Smooth muscle cell of bladder (primary cell): ENCODE data around the gene B4GAT1. TPM values are rescaled to one million over a fixed set of nuclear protein-coding genes. Genes with fewer than 3 reads are reported as not detected.

ENCODE experiments used
- total RNA-seq: library from RNA; depleted of rRNA; stranded (reverse); fragments of >200 nt; gene quantifications from 2 replicates; pipeline ENCODE4 v1.2.3, GENCODE V29; 2014

Gene B4GAT1
- total RNA-seq, result 28.2 and 43.2 TPM in 2 replicates

GRCh38 chr11:66347425-66348276, at the start of gene B4GAT1:
Gene B4GAT1 (minus strand): TSS chr11:66347629. CDS start chr11:66347545, 84 bp downstream.

DNA sequence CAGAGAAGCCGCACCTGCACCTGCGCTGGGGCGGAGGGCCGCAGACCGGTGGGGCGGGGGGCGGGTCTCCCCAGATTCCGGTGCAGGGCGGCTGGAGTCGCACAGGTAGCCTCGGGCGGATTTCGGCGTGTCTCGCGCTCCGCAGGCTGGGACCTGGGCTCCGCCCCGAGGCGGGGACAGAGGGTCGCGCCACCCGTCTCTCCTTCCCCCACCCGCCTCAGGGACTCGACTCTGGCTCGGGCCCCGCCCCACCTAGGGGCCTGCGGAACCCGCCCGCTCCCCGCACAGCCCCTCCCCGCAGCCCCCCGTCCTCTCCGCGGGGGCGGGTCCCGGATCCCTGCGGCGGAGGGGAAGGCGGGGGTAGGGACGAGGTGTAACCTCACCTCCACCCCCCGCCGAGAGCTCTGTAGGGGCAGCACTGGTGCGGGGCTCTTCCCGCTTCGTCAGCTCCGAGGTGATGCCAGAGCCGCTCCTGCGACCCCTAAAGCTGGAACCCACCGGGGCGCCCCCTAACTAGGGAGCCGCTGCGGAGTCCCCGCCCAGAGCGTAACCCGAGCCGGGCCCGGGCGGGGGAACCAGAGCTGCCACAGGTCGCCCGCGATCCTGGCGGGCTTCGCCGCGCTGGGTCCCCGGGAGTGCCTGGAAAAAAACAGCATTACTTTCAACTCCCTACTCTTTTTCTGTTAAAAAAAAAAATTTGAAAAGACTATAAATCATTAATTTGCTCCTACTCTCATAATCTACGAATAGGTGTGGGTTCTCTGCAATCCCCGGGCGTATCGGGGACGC, 24.4 kb upstream of the B4GAT1 start, which contains the start of gene SLC29A2:
TSS of gene SLC29A2 (minus strand) at position 134 of the 789 bp plus-strand sequence. CDS start 169 bp downstream, outside the sequence.

GRCh38 chr11:66344550-66345315, 2.7 kb downstream of the B4GAT1 start, which contains the start of gene BRMS1:
Gene BRMS1 (minus strand): TSS chr11:66345104. CDS start chr11:66342234, 2,870 bp downstream.

GRCh38 chr11:66336234-66337102, 11.0 kb downstream of the B4GAT1 start, which contains the start of gene RIN1:
Gene RIN1 (minus strand): TSS chr11:66336434. CDS start chr11:66336402, 32 bp downstream.

DNA sequence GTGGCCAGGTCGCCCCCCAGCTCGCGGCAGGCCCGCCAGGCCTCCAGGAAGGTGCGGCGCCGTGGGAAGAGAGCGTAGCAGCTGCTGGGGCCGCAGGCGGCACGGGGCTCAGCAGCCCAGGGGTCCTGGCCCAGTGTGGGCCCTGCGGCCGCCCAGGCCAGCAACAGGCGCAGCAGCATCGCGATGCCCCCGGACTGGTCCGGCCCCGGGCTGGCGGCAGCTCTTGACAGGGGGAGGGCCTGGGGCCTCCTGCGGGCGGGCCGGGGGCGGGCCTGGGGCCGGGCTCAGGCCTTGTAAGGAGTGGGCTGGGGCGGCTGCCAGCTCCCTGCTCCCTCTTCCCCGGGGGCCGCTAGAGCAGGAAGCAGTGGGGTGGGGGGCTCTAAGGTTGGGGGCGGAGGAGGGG, 30.6 kb downstream of the B4GAT1 start, which contains the start of gene CD248:
TSS of gene CD248 (minus strand) at position 196 of the 403 bp plus-strand sequence. CDS start at position 179, 17 bp downstream.

Other genes with a start within 250 kb of the B4GAT1 start
- gene KLC2, start 89.9 kb downstream of the B4GAT1 start, total RNA-seq, result 12.7 and 18.8 TPM in 2 replicates
- gene RAB1B, start 79.0 kb downstream of the B4GAT1 start, total RNA-seq, result 47.9 and 58.0 TPM in 2 replicates
- gene CNIH2, start 69.5 kb downstream of the B4GAT1 start, total RNA-seq, result 0.28 TPM in 1 of 2 replicates, not detected in the other
- gene YIF1A, start 58.5 kb downstream of the B4GAT1 start, total RNA-seq, result 237 and 239 TPM in 2 replicates
- under 0.01 and 0.18 TPM in 2 replicates for gene TMEM151A, start 55.7 kb downstream of the B4GAT1 start, total RNA-seq
- 60.8 and 63.9 TPM in 2 replicates for gene CD248, start 30.6 kb downstream of the B4GAT1 start, total RNA-seq
- 9.7 and 16.2 TPM in 2 replicates for gene RIN1, start 11.2 kb downstream of the B4GAT1 start, total RNA-seq
- gene BRMS1, start 2.5 kb downstream of the B4GAT1 start, total RNA-seq, result 49.1 and 54.2 TPM in 2 replicates
- gene SLC29A2, start 24.1 kb upstream of the B4GAT1 start, total RNA-seq, result 0.09 and 0.14 TPM in 2 replicates
- not detected in 2 replicates for gene NPAS4, start 73.4 kb upstream of the B4GAT1 start, total RNA-seq
- gene MRPL11, start 91.2 kb upstream of the B4GAT1 start, total RNA-seq, result 40.4 and 41.0 TPM in 2 replicates
- gene PELI3, start 119.3 kb upstream of the B4GAT1 start, total RNA-seq, result 16.1 and 22.7 TPM in 2 replicates
- 37.3 and 48.8 TPM in 2 replicates for gene DPP3, start 132.8 kb upstream of the B4GAT1 start, total RNA-seq
- gene BBS1, start 163.0 kb upstream of the B4GAT1 start, total RNA-seq, result 19.1 and 27.7 TPM in 2 replicates
- 11.0 and 13.0 TPM in 2 replicates for gene ZDHHC24, start 198.4 kb upstream of the B4GAT1 start, total RNA-seq
- gene ACTN3, start 199.3 kb upstream of the B4GAT1 start, total RNA-seq, result 0.14 and 0.18 TPM in 2 replicates
- 15.9 and 21.3 TPM in 2 replicates for gene CTSF, start 221.0 kb upstream of the B4GAT1 start, total RNA-seq
- 0.14 and 0.28 TPM in 2 replicates for gene CCDC87, start 245.4 kb upstream of the B4GAT1 start, total RNA-seq
- gene CCS, start 245.6 kb upstream of the B4GAT1 start, total RNA-seq, result 51.1 and 60.2 TPM in 2 replicates